ENCODE measurements around the gene GRN. TPM values are rescaled to one million over a fixed set of nuclear protein-coding genes. Genes with fewer than 3 reads are reported as not detected.

The GRN gene
- total and polyA plus RNA-seq, 2 of the 13 experiments (the other 11 are each of a cell fraction or from before 2014, with no cell fraction given): 86.6 to 143 TPM

GRCh38 chr17:44385287-44386181 lies 40.4 kb downstream of the GRN start (continued):
- TF ChIP-seq ZNF570 (CRISPR knock-in tag; IDR thresholded peaks at IDR 0.05; ENCODE audit: borderline replicate concordance): no peak
- no peak for TF ChIP-seq CCAR2 (optimal IDR thresholded peaks at IDR 0.05; ENCODE audit: low read depth, low read length)
- TF ChIP-seq ZNF550 (CRISPR knock-in tag; IDR thresholded peaks at IDR 0.05; ENCODE audit: borderline replicate concordance): peak; percentile 7; the same call in 1 of the 2 replicates
- TF ChIP-seq ZNF776 (CRISPR knock-in tag; IDR thresholded peaks at IDR 0.05): 0 out of 2 replicates have a peak, but pooled peaks have one; percentile 65
- TF ChIP-seq ARNT2 (CRISPR knock-in tag; IDR thresholded peaks at IDR 0.05; ENCODE audit: low read depth): no peak
- peak; percentile 17 for TF ChIP-seq CTCF (CRISPR knock-in tag; IDR thresholded peaks at IDR 0.05)
- TF ChIP-seq BATF2 (CRISPR knock-in tag; IDR thresholded peaks at IDR 0.05): 0 out of 2 replicates have a peak, but pooled peaks have one; percentile 39
- 0 out of 2 replicates have a peak, but pooled peaks have one; percentile 32 for TF ChIP-seq ARID2 (CRISPR knock-in tag; IDR thresholded peaks at IDR 0.05; ENCODE audit: borderline replicate concordance)
- no peak for TF ChIP-seq ZNF143 (CRISPR knock-in tag; IDR thresholded peaks at IDR 0.05)
- no peak for TF ChIP-seq ELF3 (CRISPR knock-in tag; IDR thresholded peaks at IDR 0.05)
- TF ChIP-seq MLXIP (CRISPR knock-in tag; IDR thresholded peaks at IDR 0.05; ENCODE audit: borderline replicate concordance): no peak
- no peak for TF ChIP-seq CHD4 (IDR thresholded peaks at IDR 0.05; ENCODE audit: borderline replicate concordance, low read length)
- no peak for TF ChIP-seq ZNF530 (CRISPR knock-in tag; IDR thresholded peaks at IDR 0.05; ENCODE audit: low read depth)
- TF ChIP-seq DRAP1 (CRISPR knock-in tag; IDR thresholded peaks at IDR 0.05): peak; percentile 29; the same call in 1 of the 2 replicates
- no peak for TF ChIP-seq PBX2 (CRISPR knock-in tag; IDR thresholded peaks at IDR 0.05)
- 0 out of 2 replicates have a peak, but pooled peaks have one; percentile 30 for TF ChIP-seq PAX8 (CRISPR knock-in tag; IDR thresholded peaks at IDR 0.05; ENCODE audit: borderline replicate concordance)
- TF ChIP-seq MXI1 (IDR thresholded peaks at IDR 0.05; ENCODE audit: borderline replicate concordance, low read depth, low read length): no peak; the same call in 2 of the 3 replicates
- TF ChIP-seq NRL (CRISPR knock-in tag; IDR thresholded peaks at IDR 0.05; ENCODE audit: borderline replicate concordance): no peak
- TF ChIP-seq ZNF850 (CRISPR knock-in tag; conservative IDR thresholded peaks at IDR 0.05): no peak
- 0 out of 2 replicates have a peak, but pooled peaks have one; percentile 40 for TF ChIP-seq ZNF292 (CRISPR knock-in tag; IDR thresholded peaks at IDR 0.05; ENCODE audit: borderline replicate concordance, low read depth)
- no peak for TF ChIP-seq SMAD1 (CRISPR knock-in tag; IDR thresholded peaks at IDR 0.05; ENCODE audit: borderline replicate concordance, low read depth)
